Upper lobe of left lung (tissue), 4 donors: Measurements from ENCODE around the gene SULT1B1.

Experiments
- CTCF ChIP-seq, 6 experiments: fragments of 450-650 bp in 4 of 6; fragments of 200-600 bp in 2 of 6; sonication (generic) in 2 of 6; IDR thresholded peaks; one replicate each; pipeline ENCODE4 v1.5.1; 2016 to 2019; ENCODE audit warnings: antibody characterized with exemption in 6 of 6
- POLR2A ChIP-seq, 4 donors: fragments of 450-650 bp; IDR thresholded peaks; one replicate each; pipeline ENCODE4 v1.5.1; 2016 to 2017; ENCODE audit warnings: antibody characterized with exemption in 4 of 4, mild to moderate bottlenecking in 2 of 4

DNA sequence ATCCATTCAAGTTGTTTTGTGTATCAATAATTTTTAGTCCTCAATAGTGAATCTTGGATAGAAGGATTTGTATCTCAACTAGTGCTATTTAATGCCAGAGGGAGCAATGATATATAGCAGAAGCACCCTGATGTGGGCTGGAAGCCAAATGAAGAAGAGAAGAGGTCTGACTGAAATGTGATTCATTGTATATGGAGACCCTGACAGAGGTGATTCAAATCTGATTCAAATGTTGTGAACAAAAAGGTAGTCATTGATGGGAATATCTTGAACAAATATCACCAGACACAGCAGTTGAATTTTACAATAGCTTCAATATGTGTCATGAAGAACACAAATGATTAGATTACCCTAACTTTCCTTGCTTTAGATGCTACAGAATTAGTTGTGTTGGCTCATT is 27.5 kb upstream of the SULT1B1 start:
- TF ChIP-seq POLR2A (IDR thresholded peaks at IDR 0.05): no peak
- TF ChIP-seq CTCF (IDR thresholded peaks at IDR 0.05): no peak
